K562 (cell line): ENCODE measurements around the gene DIS3L2. TPM values are rescaled to one million over a fixed set of nuclear protein-coding genes. Genes with fewer than 3 reads are reported as not detected.

Source experiments
- ATAC-seq: fragments of 200-7000 bp; cut with Tn5 transposase; 3 replicates; pipeline ENCODE4 v1.9.1; 2020; ENCODE audit warnings: moderate library complexity
- BruUV-seq: library from RNA; stranded (reverse); fragments of 400-500 nt; replicated peaks from 2 replicates; lab custom pipeline; 2021; lab: Mats Ljungman, UMichigan
- CTCF ChIA-PET: fragments of 300-600 bp; formaldehyde crosslinking; extraction: SDS; loops from one replicate; lab custom pipeline; 2021; ENCODE audit warnings: low intra/inter-chr PET ratio; lab: Yijun Ruan, JAX
- POLR2A ChIA-PET: fragments of 300-600, 350-650 bp; sonication (Branson Sonifier 250); formaldehyde crosslinking; extraction: SDS; loops from one replicate; lab custom pipeline; 2021; ENCODE audit warnings: antibody characterized with exemption, inconsistent platforms; lab: Yijun Ruan, JAX
- DNase-seq, 4 experiments: peaks; one replicate each; pipeline versions ENCODE4 v3.0.0 to v3.0.0-alpha.2; 2011 to 2018; ENCODE audit warnings: low spot score in 3 of 4, mixed read lengths in 3 of 4; ENCODE audit errors: extremely low read depth in 1 of 4
- FAIRE-seq: peaks from 2 replicates; lab custom pipeline; 2011; peaks lifted over from hg19 to GRCh38; lab: Jason Lieb, UNC
- H2AFZ ChIP-seq: 2 replicates; pipeline ENCODE4 v1.6.0; 2011; ENCODE audit warnings: low read depth, low read length, control low read depth, inconsistent platforms
- H3K27ac ChIP-seq: fragments of 200-600 bp; 3 replicates; pipeline ENCODE4 v1.8.0; 2011; ENCODE audit warnings: low read depth, mild to moderate bottlenecking, control low read depth, inconsistent platforms, low read length, moderate library complexity, mixed read lengths; ENCODE audit errors: extremely low read depth
- H3K27me3 ChIP-seq, 2 experiments: fragments of 300-600 bp in 1 of 2; 2 replicates in 1 of 2; 3 replicates in 1 of 2; pipeline versions ENCODE4 v1.6.0 to v1.8.0; 2011; ENCODE audit warnings: inconsistent platforms in 2 of 2, low read length in 2 of 2, mild to moderate bottlenecking in 1 of 2, mixed read lengths in 1 of 2, moderate library complexity in 1 of 2; ENCODE audit not compliant: control insufficient read depth in 2 of 2, insufficient read depth in 2 of 2
- H3K36me3 ChIP-seq: fragments of 300-600 bp; 3 replicates; pipeline ENCODE4 v1.8.0; 2011; ENCODE audit warnings: mild to moderate bottlenecking, low read length, inconsistent platforms; ENCODE audit not compliant: control insufficient read depth, insufficient read depth
- H3K4me1 ChIP-seq, 2 experiments: fragments of 200-600 bp in 1 of 2; replicated peaks in 1 of 2; 2 replicates in 1 of 2; 3 replicates in 1 of 2; pipeline versions ENCODE4 v1.5.1 to v1.8.0; 2011; ENCODE audit warnings: inconsistent platforms in 2 of 2, low read length in 2 of 2, mild to moderate bottlenecking in 1 of 2, mixed read lengths in 1 of 2, moderate library complexity in 1 of 2; ENCODE audit not compliant: control insufficient read depth in 2 of 2, insufficient read depth in 2 of 2
- H3K4me2 ChIP-seq: 2 replicates; pipeline ENCODE4 v1.6.1; 2011; ENCODE audit warnings: low read length, control low read depth, inconsistent platforms, mixed read lengths; ENCODE audit not compliant: insufficient read depth
- H3K4me3 ChIP-seq: fragments of 200-600 bp; sonication (generic), shearing (Covaris generic); 2 replicates; pipeline ENCODE4 v1.5.1; 2016; ENCODE audit warnings: control low read depth, inconsistent platforms
- H3K79me2 ChIP-seq: fragments of 200-600 bp; 3 replicates; pipeline ENCODE4 v1.8.0; 2011; ENCODE audit warnings: low read length, inconsistent platforms; ENCODE audit not compliant: control insufficient read depth, insufficient read depth
- H3K9ac ChIP-seq, 2 experiments: 2 replicates each; pipeline versions ENCODE4 v1.6.0 to v1.6.1; 2011; ENCODE audit warnings: low read depth in 2 of 2, low read length in 2 of 2, control low read depth in 1 of 2, inconsistent platforms in 1 of 2, mild to moderate bottlenecking in 1 of 2, mixed read lengths in 1 of 2; ENCODE audit not compliant: insufficient read depth in 1 of 2
- H3K9me1 ChIP-seq: one replicate; pipeline ENCODE4 v1.6.0; 2011; ENCODE audit warnings: inconsistent platforms, mild to moderate bottlenecking, low read length, moderate library complexity; ENCODE audit not compliant: control insufficient read depth, insufficient read depth
- H3K9me3 ChIP-seq: replicated peaks from 2 replicates; pipeline ENCODE4 v1.5.1; 2011; ENCODE audit warnings: low read depth, low read length, inconsistent platforms; ENCODE audit not compliant: control insufficient read depth, insufficient read depth
- H4K20me1 ChIP-seq: replicated peaks from 2 replicates; pipeline ENCODE4 v1.6.1; 2011; ENCODE audit warnings: low read length, inconsistent platforms, mixed read lengths; ENCODE audit not compliant: control insufficient read depth, insufficient read depth
- KHSRP ChIP-seq: fragments of 450-650 bp; IDR thresholded peaks from 2 replicates; pipeline ENCODE4 v1.6.1; 2017
- TCF7 ChIP-seq: sonication (generic); IDR thresholded peaks from 2 replicates; pipeline ENCODE4 v1.6.1; 2016; ENCODE audit warnings: antibody characterized with exemption, borderline replicate concordance
- ZBTB33 ChIP-seq: sonication (generic); formaldehyde crosslinking; IDR thresholded peaks from 2 replicates; pipeline ENCODE4 v1.8.1; 2023; ENCODE audit warnings: mild to moderate bottlenecking, missing genetic modification reagents
- WGBS: fragments of 100-300 bp; shearing (Covaris generic); methylation state at CpG from one replicate; pipeline ENCODE4 v1.1.6; 2016; ENCODE audit warnings: low coverage, mixed read lengths; ENCODE audit not compliant: insufficient coverage; ENCODE audit errors: missing lambda C conversion rate; 5-methylcytosine and 5-hydroxymethylcytosine counted together
- in situ Hi-C: fragments of 300-500 bp; cut with MboI; formaldehyde crosslinking; loops from 4 replicates; pipeline ENCODE4 v1.15.0; 2018; ENCODE audit warnings: inconsistent platforms, mixed read lengths
- intact Hi-C: fragments of 100-400 bp; cut with micrococcal nuclease; formaldehyde crosslinking; loops from 2 replicates; pipeline ENCODE4 v1.14.2; 2022
- polyA plus RNA-seq, 8 experiments: library from polyadenylated mRNA; depleted of rRNA in 4 of 8; stranded (reverse) in 5 of 8; unstranded in 3 of 8; fragments of >200 nt; fragmentation: Nextera tagmentation in 2 of 8; fragmentation: Illumina TruSeq in 1 of 8; extraction: Ambion mirVana in 2 of 8; extraction: Trizol in 1 of 8; gene quantifications; 2 replicates each; pipeline versions ENCODE4 v1.2.1 to v1.2.3, GENCODE V29; 2011 to 2014; ENCODE audit warnings: inconsistent platforms in 1 of 8, missing spikeins in 1 of 8
- total RNA-seq, 7 experiments: library from RNA; depleted of rRNA in 6 of 7; stranded (reverse); fragments of >200 nt in 6 of 7; fragmentation: Illumina TruSeq in 2 of 7; extraction: Trizol in 2 of 7; gene quantifications; 2 replicates each; pipeline versions ENCODE4 v1.2.1 to v1.2.3, GENCODE V29; 2011 to 2021; ENCODE audit warnings: low replicate concordance in 1 of 7
- TF ChIP-seq, protein P1 (sequence below): IDR thresholded peaks from 2 replicates; pipeline ENCODE4 v1.6.1; 2011; ENCODE audit warnings: borderline replicate concordance, low read depth, mild to moderate bottlenecking, moderate library complexity, low read length; ENCODE audit not compliant: insufficient read depth, poor library complexity, severe bottlenecking
- TF ChIP-seq, protein P2 (sequence below), 3 experiments: IDR thresholded peaks in 2 of 3; conservative IDR thresholded peaks in 1 of 3; 2 replicates each; pipeline ENCODE4 v1.5.1; 2011 to 2012; ENCODE audit warnings: low read length in 3 of 3, mild to moderate bottlenecking in 3 of 3, control low read depth in 2 of 3, improper control_type of control experiment in 1 of 3, inconsistent platforms in 1 of 3, low read depth in 1 of 3, mixed read lengths in 1 of 3, moderate library complexity in 1 of 3; ENCODE audit not compliant: insufficient read depth in 2 of 3

The DIS3L2 gene
- total and polyA plus RNA-seq, 9 of the 15 experiments (the other 6 are each of a cell fraction or from before 2014, with no cell fraction given) = 1.5 to 19.2 (median 11.2) TPM

DNA sequence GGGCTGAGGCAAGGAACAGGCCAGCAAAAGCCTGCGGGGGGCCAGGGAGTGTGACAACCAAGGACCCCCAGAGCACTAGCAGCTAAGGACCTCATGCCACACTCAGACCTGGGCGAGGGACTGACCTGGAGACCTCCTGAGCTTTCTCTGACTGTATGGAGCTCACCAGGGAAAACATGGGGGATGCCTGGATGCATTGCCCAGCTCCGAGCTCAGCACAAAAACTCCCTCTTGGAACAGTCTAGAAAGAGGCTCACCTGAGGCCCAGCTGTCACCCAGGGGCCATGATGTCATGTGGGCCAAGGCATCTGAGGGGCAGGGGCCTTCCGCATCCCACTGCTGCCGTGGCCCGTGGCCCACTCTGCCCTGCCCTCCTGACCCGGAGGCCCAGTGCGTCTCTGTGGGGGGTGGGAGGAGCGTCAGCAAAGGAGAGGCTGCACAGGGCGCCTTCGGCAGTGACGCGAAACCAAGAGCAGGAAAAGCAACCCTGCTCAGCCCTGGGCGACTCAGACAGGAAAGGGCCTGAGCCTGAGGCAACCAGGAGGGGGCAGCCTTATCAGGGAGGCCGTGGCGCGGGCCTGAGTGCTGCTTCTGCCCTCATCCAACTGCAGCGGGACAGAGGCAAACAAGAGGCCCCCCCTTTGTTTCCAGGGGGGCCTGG lies 359.8 kb downstream of the DIS3L2 start:
- ChIA-PET POLR2A (interaction anchor here (0.7 to 1.6 kb wide), 2 partner anchors 17 to 31 kb away, joined by 3 read pairs; no protein-coding TSS in a partner anchor), CTCF (no interaction called here)
- H3K79me2 ChIP-seq = no peaks in the 10 kb centered on the region
- no peak overlapping the region for H3K4me3 ChIP-seq
- H3K27me3 ChIP-seq = no peaks in the 10 kb centered on the region
- H3K27ac ChIP-seq = no peak overlapping the region
- BruUV-seq = no TSS peak
- no peaks in the 10 kb centered on the region for H3K9me1 ChIP-seq
- H3K4me2 ChIP-seq = no peak overlapping the region
- H3K4me1 ChIP-seq = peaks cover 13 to 33% of the 10 kb centered on the region in 2 experiments; a peak in 4 of 5 replicates
- in situ Hi-C loops = no loop called here
- no peaks in the 10 kb centered on the region for H4K20me1 ChIP-seq
- H3K9ac ChIP-seq = peak overlapping the region in 1 of 2 experiments; percentile 45; a peak in 1 of 4 replicates
- 55% methylated on average over 16 of the region's 18 CpGs for WGBS
- no peak for FAIRE-seq
- intact Hi-C loops = loop anchor here (10.0 kb wide), 1 partner anchor 176 kb away; no protein-coding TSS in a partner anchor
- no peaks in the 10 kb centered on the region for H3K36me3 ChIP-seq
- no peak overlapping the region for H2AFZ ChIP-seq
- ATAC-seq = peak; percentile 77
- TF ChIP-seq TCF7 (no peak), ZBTB33 (CRISPR knock-in tag) (peak; percentile 82), KHSRP (no peak)
- TF ChIP-seq, protein P1, sequence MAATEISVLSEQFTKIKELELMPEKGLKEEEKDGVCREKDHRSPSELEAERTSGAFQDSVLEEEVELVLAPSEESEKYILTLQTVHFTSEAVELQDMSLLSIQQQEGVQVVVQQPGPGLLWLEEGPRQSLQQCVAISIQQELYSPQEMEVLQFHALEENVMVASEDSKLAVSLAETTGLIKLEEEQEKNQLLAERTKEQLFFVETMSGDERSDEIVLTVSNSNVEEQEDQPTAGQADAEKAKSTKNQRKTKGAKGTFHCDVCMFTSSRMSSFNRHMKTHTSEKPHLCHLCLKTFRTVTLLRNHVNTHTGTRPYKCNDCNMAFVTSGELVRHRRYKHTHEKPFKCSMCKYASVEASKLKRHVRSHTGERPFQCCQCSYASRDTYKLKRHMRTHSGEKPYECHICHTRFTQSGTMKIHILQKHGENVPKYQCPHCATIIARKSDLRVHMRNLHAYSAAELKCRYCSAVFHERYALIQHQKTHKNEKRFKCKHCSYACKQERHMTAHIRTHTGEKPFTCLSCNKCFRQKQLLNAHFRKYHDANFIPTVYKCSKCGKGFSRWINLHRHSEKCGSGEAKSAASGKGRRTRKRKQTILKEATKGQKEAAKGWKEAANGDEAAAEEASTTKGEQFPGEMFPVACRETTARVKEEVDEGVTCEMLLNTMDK = peak; percentile 47
- TF ChIP-seq, protein P2, sequence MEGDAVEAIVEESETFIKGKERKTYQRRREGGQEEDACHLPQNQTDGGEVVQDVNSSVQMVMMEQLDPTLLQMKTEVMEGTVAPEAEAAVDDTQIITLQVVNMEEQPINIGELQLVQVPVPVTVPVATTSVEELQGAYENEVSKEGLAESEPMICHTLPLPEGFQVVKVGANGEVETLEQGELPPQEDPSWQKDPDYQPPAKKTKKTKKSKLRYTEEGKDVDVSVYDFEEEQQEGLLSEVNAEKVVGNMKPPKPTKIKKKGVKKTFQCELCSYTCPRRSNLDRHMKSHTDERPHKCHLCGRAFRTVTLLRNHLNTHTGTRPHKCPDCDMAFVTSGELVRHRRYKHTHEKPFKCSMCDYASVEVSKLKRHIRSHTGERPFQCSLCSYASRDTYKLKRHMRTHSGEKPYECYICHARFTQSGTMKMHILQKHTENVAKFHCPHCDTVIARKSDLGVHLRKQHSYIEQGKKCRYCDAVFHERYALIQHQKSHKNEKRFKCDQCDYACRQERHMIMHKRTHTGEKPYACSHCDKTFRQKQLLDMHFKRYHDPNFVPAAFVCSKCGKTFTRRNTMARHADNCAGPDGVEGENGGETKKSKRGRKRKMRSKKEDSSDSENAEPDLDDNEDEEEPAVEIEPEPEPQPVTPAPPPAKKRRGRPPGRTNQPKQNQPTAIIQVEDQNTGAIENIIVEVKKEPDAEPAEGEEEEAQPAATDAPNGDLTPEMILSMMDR (IDR thresholded peaks at IDR 0.05 in 2 of 3, conservative IDR thresholded peaks at IDR 0.05 in 1 of 3; ENCODE audit: insufficient read depth in 2 of 3, low read depth in 1 of 3, low read length in 3 of 3) = peak; percentile 10 to 36 (median 21); a peak in 4 of 6 replicates
- TF ChIP-seq, all 486 proteins: peak for 3
- H3K9me3 ChIP-seq = no peaks in the 10 kb centered on the region
- peak in 2 of 4 experiments; percentile 12 to 24 for DNase-seq
